Activated CD4-positive, alpha-beta T cell treated with anti-CD3 and anti-CD28 coated beads, Interleukin-2, amount 50 U/mL, for 4 hours (primary cell): ENCODE measurements around the gene UBD.

Experiments used
- DNase-seq, 2 experiments: peaks; one replicate each; pipeline ENCODE4 v3.0.0-alpha.2; 2020

UBD gene

DNA sequence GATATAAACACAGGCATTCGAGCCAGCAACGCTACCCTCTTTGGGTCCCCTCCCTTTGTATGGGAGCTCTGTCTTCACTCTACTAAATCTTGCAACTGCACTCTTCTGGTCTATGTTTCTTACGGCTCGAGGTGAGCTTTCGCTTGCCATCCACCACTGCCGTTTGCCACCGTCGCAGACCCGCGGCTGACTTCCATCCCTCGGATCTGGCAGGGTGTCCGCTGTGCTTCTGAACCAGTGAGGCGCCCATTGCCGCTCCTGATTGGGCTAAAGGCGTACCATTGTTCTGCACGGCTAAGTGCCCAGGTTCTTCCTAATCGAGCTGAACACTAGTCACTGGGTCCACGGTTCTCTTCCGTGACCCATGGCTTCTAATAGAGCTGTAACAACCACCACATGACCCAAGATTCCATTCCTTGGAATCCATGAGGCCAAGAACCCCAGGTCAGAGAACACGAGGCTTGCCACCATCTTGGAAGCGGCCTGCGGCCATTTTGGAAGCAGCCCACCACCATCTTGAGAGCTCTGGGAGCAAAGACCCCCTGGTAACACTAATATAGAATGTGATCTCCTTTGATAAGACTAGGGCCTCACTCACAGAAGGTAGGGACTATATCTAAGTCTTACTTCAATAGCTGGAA lies 973 bp downstream of the UBD start:
- no peak for DNase-seq

DNA sequence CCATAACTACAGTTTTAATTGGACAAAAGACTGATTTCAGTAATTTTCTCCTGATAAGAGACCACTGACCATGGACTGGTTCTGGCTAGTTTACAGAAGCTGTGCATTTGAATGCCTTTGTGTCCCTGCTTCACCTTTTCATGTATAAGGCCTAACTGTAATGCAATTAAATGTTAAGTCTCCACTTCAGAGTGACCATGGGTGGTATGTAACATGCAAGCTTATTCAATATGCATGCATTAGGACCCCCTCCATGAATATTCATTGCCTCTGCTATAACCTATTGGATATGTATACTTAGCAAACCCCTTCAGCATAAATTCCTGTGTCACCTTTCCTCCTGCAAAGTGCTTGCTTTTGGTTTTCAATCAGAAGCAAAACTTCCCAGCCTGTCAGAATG lies 2.2 kb downstream of the UBD start:
- no peak for DNase-seq

DNA sequence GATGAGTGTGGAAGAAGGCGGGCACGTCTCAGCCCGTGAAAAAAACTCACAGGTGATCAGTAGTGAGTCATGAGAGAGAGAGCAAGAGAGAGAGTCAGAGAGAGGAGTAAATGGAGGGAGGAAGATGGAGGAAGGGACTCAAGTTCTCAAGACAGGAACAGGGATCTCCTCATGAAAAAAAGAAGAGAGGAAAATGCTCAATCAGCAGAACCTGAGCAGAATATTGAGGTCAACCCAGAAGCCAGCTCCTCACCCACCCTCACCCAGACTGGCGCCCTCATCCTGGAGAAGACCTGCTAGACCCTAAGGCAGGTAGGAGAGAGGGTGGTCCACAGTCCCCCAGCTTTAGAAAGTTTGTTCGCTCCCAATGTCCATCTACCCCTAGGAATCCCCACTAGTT lies 4.8 kb downstream of the UBD start:
- no peak for DNase-seq

DNA sequence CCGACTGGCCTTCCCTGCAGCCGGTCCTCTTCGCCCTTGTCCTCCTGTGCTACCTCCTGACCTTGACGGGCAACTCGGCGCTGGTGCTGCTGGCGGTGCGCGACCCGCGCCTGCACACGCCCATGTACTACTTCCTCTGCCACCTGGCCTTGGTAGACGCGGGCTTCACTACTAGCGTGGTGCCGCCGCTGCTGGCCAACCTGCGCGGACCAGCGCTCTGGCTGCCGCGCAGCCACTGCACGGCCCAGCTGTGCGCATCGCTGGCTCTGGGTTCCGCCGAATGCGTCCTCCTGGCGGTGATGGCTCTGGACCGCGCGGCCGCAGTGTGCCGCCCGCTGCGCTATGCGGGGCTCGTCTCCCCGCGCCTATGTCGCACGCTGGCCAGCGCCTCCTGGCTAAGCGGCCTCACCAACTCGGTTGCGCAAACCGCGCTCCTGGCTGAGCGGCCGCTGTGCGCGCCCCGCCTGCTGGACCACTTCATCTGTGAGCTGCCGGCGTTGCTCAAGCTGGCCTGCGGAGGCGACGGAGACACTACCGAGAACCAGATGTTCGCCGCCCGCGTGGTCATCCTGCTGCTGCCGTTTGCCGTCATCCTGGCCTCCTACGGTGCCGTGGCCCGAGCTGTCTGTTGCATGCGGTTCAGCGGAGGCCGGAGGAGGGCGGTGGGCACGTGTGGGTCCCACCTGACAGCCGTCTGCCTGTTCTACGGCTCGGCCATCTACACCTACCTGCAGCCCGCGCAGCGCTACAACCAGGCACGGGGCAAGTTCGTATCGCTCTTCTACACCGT lies 6.1 kb downstream of the UBD start:
- DNase-seq, result peak in 1 of 2 experiments; percentile 15

DNA sequence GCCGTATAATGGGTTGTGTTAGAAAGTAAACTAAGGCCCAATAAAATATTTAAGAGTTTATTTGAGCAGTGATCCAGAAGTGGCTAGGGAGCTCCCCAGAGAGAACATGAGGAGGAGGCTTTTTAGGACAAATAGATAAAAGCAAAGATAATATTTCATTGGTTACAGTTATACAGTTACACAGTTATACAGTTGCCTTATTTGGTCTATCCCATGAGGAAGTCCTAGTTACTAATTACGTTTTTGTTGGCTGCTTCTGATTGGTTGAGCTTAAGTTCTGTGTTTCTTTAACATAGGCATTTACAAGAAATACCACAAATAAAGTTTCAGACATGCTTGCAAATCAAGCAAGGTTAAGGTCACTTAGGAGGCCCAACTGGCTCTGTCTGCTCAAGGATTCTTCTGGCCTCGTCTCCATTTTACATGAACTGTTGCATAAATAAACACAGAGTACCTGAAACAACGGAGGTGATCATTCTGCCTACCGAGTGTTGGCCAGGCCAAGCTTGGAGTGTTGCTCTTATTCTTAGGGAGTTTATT lies 7.0 kb downstream of the UBD start:
- DNase-seq, result no peak

DNA sequence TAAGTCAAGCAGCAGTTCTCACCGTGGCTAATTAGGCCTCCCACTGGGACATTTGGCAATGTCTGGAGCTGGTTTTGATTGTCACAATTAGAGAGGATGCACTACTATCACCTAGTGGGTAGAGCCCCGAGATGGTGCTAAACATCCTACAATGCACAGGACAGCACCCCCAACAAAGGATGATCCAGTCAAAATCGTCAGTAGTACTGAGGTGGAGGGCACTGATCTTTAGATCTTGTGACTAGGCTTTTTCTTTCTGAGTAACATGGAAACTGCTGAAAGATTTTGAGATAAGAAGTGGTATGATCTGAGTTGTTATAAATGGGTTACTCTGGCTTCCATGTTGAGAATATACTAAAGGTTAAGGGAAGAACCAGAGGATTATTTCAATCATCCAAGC lies 12.0 kb downstream of the UBD start:
- DNase-seq, result no peak

DNA sequence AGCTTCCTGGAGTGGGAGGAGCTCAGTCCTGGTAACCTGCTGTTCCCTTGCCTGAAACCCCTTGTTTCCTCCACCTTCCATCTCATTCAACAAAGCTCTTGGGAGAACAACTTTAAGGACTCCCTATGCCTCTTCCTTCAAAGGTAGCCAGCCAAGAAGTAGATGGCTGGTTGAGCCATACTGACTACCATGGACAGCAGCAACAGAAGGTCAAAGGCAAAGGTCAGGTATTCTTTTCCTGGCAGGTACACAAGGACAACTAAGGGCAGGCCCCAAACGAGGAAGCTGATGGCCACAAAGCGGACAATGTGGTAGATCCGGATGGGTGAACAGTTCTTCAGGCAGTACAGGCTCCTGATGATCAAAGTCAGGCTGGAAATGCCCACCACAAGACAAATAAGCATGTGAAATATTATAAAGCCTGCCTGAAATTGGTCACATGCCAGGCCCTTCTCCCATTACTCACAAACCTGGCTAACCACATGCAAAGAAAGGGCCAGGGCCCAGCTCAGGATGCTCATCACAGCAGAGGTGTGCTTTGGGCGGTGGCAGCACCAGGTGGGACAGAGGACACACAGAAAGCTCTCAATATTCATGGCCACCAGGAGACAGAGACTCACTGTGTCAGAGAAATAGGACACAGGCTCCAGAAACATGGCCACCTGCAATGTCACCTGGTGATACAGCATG lies 21.7 kb downstream of the UBD start:
- no peak for DNase-seq

DNA sequence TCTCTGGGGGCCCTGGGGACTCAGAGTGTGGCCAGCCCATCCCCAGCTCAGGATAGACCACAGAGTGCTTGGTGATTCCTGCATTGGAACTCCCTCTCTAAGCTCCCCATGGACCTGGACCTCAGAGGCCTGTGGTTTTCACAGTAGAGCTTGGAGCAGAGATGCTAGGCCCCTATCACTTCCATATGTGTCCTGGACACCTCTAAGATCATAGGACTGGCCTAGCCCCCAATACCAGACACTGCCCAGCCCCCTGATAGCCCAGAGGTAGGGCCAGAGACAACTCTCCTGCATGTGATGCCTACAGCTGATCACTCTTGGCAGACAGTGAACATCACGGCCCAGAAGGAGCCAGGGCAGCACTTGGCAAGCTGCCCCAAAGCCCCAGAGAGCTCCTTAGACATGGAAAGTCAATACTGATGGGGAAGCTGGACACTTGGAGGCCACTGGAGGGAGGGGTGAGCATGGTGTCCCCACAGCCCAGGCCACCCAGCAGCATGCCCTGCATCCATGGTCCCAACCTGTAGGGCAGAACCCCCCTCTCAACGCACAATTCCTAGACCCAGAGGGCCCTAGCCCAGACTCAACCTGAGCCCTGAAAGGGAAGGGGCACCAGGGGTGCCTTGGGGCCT lies 27.1 kb downstream of the UBD start:
- no peak for DNase-seq

DNA sequence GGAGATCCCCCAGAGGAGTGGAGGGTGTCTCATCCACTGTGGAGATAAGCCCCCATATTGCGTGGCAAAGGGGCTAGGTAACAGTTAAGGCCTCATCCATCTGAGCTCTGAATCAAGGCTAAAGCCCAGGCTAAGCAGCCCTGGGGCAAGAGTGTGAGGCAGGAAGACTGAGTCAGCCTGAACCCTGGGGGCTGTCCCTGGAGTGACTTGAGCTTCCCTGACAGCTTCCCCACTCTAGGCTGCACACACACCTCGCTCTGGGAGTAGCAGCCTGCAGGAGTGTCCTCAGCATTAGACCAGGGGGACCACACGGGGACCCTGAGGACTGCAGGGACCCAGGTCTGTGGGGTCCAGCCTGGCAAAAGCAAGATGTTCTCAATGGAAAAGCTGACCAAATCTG lies 27.9 kb downstream of the UBD start:
- DNase-seq, result no peak

DNA sequence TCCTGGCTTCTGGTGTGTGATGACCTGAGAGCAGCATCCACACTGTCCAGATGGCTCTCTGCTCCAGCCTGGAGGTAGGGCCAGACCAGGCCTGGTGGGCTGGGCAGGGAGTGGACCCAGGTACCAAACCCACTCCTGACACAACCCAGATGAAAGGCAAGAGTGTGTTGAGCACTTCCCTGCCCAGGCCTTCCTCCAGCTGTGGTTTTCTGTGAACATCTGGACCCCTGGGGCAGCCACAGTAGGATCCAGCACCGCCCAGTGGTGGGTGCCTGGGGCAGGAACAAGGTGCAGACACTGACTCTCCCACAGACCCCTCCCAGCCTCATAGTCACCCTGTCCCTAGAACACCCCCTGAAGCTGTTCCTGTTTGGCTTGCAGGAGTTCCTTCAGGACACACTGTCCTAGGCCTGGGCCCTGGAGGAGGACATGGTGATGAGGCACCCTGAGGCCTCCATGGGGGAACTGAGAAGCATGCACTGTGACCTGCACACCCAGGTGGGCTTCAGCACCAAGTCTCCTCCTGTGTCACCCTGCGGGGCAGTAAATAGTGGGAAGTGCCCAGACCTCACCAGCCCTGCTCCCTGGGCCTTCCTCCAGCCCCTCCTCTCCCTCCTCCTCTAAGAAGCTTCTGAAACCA lies 28.7 kb downstream of the UBD start:
- DNase-seq, result no peak

DNA sequence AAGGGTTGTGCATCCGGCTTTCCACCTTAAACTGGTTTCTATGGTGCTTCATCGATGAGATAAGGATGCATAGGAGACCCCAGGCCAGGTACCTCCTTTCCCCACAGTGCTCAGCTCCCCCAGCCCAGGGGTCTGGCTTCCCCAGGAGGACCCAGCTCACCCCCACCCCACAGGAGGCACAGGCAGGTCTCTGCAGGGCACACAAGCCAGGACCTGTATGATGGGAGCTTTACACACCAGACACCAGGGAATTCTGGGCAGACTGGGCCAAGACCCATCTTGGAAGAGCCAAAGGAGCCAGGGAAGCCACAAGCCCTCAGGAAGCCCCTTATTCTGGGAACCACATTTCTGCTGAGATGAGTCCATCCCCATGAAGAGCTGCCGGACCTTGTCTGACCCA lies 29.6 kb downstream of the UBD start:
- no peak for DNase-seq

DNA sequence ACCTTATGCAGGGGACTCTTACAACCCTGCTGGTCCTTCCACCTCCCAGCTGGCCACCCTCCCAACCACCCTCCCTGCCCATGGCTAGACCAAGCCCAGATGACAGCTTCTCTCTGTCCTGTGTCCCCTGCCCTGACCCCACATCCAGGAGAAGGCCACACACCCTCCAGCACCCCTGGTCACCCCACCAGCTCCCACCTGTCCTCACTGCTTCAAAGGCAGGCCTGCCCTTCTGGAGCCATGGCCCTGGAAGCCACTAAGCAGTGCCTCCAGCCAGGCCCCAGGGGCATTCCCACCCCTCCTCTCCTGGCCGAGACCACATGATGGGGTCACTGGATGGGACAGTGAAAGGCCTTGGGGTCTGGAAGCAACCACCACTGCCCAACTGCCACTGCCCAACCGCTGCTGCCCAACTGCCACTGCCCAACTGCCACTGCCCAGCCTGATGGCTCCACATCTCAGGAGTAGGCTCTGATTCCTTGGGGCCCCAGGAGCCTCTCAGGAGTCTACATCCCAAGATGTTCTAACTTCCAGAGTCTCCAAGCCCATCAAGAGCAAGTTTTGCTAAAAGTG lies 30.5 kb downstream of the UBD start:
- no peak for DNase-seq

DNA sequence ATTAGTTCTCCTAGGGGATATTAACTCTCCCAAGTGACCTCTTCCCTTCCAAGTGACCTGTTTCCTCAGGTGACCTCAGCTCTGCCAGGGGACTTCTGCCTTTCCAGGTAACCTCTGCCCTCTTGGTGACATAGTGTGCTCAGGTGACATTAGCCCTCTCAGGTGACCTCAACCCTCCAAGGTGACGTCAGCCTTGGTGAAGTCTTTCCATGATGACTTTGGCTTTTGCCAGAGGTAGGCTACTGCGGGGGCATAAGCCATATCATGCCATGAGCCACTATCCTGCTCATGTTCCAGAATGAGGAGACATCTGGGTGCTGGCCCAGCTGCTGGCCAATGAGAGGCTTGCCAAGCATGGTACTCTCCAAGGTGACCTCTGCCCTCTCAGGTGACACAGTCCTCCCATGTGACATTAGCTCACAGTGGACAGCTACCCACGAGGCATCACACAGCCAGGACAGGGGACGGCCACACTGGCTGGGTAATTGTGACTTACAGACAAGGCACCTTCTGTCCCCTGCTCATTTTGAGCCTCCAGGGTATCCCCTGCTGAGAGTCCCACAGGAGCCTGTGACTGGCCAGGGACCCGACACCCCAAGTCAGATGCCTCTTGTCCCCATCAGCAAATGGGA lies 31.1 kb downstream of the UBD start:
- no peak for DNase-seq

DNA sequence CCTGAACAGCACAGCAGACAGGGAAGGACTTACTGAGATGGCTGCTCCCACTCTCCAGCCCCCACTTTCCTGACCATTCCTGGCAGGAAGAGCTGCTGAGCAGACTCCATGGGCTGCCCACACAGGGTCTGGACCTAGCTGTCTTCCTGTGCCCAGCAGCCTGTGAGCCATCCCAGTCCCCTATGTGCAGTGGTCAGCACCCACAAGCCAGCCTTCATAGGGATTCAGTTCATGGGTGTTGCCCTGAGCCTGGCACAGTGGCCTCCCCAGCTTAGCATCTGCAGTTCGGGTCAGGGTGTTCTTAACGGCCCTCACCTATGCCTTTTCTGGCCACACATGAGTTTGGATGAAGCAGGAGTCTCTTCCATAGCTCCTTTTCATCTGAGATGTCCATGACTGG lies 32.0 kb downstream of the UBD start:
- DNase-seq, result no peak

DNA sequence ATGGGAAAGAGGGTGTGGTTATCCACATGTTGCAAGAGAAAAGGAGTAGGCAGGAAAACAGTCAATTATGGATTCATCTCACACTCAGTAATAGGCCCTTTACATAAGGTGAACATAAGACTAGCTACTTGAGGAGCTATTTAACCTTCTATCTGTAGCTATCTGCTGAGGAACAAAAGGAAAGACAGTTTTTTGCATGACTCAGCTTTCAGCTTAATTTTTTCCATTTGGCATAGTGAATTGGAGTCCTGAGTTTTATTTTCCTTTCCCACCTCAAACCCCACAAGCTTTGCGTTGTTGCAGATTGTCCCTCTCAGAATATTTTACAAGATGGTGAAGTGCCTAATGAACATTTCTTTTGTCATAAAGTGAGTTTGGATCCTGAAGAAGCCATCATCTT lies 32.4 kb downstream of the UBD start:
- no peak for DNase-seq

DNA sequence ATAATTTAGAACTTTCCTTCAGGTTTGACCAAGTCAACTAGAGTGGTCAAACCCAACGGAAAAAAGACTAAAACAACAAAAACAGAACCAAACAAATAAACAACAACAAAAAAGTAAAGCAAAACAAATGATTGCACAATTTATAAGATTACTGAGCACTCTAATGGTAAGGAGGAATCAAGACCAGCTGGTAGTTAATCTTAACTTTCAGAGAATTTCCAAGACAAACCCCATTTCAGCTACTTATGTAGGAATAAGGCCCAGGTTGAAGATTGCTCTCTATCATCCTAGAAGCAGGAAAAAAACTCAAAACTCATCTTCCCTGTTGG lies 34.3 kb downstream of the UBD start:
- DNase-seq, result no peak

DNA sequence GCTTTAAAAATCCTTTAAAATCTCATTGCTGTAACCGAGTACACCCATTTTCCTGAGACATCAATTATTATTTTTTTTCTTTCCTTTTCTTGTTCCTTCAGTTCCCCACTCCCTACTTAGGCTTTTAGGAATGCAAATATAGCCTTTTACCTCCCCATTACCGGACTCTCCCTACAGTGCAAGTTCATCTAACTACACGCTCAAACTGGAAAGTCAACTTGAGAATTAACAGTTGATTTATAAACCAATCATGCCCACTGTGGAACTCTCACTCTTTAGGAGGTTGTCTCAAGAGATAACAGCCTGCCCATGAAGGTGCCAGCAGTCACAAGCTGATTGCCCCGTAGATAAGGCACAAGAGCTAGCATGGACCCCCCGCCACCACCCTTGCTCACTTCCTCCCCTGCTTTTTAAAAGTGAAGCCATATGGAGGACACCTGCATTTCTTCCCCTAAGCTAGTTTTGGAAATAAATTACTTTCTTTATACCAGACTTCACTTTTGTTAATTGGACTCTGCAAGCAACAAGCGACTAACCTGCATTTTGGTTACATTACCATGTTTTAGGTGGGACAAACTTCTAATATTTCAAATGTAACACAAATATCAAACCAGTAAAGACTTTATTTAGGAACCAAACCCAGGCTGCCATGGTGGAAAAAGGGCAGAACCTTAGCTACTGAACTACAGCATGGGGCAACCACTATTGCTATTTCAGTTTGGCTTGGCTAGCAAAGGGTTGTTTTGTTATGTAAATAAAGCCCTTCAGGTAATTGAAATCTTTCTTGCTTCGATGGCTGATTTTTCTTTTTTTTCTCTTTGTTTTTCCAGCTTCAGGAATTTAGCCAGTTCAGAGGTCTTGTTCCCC lies 34.9 kb downstream of the UBD start:
- DNase-seq, result no peak

DNA sequence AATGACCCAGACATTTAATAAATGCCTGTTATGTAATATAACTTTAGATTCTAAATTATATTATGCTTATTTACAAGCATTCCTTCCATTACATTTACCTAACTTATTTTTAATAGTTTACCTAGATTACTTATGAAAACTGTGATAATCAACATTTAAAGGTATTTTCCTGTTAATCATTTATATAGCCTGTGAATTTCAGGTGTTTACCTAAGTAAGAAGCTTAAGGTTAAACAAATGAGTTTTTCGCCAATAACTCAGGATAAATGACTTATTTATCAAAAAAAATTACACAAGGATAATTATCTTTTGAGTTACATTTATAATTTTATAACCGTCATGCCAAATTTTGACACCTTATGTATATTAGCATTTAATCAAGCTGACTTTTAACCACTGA lies 35.5 kb downstream of the UBD start:
- DNase-seq, result no peak

DNA sequence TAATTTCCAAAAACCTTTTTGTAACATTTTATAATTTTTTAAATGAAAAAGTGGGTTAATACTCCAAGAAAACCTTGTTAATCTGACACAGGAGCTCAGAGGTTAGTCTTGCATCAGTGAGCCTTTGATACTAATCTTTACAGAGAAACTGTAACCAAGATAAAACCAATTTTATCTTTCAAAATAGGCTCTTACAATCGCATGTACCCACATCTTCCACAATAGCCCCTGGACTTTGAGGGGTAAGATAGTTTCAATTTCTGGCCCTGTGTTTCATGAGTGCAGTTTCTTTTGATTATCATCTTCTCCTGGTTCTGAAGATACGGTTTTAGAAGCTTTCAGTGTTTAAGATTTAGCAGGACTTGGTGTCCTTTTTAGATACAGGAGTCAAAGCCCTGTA lies 37.3 kb downstream of the UBD start:
- DNase-seq, result no peak

DNA sequence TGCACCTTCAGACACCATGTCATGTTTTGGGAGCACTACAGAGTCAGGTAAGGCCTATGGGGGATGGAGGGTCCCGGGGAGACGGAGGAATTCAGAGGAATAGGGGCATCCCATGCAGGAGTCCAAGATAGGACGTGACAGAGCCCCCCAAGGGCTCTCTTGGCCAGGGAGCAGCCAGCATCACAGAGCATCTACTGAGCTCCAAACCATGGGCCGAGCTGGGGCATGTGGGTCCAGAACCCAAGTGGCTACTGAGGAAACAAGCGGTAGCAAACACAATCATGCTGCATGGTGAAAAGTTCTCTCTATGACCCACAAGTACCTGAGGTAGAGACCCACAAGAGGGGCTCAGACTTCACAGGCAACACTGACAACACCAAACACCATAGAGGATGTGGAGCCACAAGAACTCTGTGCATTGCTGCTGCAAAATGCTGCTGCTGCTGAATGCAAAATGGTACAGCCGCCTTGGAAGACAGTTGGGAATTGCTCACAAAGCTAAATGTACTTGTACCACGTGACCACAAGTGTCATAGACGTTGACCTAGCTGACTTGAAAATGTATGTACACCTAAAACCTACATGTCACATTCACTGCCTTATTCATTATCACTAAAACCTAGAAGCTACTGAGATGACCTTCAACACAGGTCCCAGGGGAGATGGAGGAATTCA lies 38.4 kb downstream of the UBD start:
- no peak for DNase-seq

DNA sequence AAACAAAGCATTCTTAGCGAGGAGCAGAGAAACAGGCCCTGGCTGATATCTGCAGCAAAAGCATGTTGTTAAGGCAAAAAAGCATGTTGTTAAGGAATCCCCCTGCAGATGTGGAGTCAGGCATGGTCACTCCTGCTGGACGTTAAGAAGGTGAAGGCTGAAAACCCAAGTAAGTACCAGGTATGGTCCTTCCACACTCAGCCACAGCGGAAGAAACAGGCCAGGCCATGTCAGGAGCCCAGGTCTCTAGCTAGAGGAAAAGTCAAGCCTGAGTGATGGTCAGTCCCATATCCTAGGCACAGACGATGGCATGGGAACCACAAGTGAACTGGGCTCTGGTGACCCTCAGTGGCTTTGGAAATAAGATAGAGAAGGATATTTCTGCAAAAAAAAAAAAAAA lies 39.3 kb downstream of the UBD start:
- DNase-seq, result no peak
